Stimulated activated effector memory CD8-positive, alpha-beta T cell treated with anti-CD3 and anti-CD28 coated beads, Interleukin-12 subunit alpha, Interleukin-12 subunit beta, amount 100 ng/mL, for 72 hours (primary cell): ENCODE measurements around the gene SPCS3.

Experiments used
- ATAC-seq: fragments of 150-1000 bp; cut with Tn5 transposase; 2 replicates; pipeline ENCODE4 v1.10.0; 2021
- DNase-seq, 2 donors: peaks; one replicate each; pipeline ENCODE4 v3.0.0; 2021 to 2022; ENCODE audit warnings: low spot score in 2 of 2
- H3K27ac Mint-ChIP-seq: one replicate; pipeline ENCODE4 v1.8.0; 2022; ENCODE audit warnings: mild to moderate bottlenecking, mixed read lengths
- H3K36me3 Mint-ChIP-seq: one replicate; pipeline ENCODE4 v1.8.0; 2022; ENCODE audit warnings: mild to moderate bottlenecking, mixed read lengths
- H3K4me1 Mint-ChIP-seq: one replicate; pipeline ENCODE4 v1.8.0; 2022; ENCODE audit warnings: mixed read lengths
- H3K4me3 Mint-ChIP-seq: one replicate; pipeline ENCODE4 v1.8.0; 2022; ENCODE audit warnings: mild to moderate bottlenecking, mixed read lengths
- H3K9me3 Mint-ChIP-seq: one replicate; pipeline ENCODE4 v1.8.0; 2022; ENCODE audit warnings: mixed read lengths

Gene SPCS3

DNA sequence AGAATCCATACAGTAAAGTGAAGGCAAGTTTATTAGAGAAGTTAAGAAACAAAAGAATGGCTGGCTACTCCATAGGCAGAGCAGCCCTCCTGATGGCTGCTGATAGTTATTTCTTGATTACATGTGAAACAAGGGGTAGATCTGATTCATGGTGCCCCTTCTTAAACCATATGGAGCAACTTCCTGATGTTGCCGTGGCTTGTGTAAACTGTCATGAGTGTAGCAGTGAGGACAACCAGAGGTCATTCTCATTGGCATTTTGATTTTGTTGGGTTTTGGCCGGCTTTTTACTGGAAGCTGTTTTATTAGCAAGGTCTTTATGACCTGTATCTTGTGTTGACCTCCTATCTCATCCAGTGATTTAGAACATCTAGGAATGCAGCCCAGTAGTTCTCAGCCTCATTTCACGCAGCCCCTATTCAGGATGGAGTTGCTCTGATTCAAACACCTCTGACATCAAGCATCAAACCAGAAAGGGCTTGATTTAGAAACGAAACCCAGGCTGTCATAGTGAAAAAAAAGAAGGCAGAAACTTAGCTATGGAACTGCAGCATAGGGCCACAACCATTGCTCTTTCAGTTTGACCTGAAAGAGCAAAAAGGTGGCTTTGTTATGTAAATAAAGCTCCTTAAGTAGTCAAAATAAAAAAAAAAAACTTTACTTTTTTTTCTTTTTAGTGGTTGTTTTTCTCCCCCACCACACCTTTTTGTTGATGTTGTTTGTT lies 37.8 kb downstream of the SPCS3 start:
- H3K4me3 Mint-ChIP-seq = no peak overlapping the region
- no peaks in the 10 kb centered on the region for H3K4me1 Mint-ChIP-seq
- H3K36me3 Mint-ChIP-seq = no peaks in the 10 kb centered on the region
- no peak for DNase-seq
- ATAC-seq = peak; percentile 64
- no peaks in the 10 kb centered on the region for H3K9me3 Mint-ChIP-seq
- no peak overlapping the region for H3K27ac Mint-ChIP-seq

DNA sequence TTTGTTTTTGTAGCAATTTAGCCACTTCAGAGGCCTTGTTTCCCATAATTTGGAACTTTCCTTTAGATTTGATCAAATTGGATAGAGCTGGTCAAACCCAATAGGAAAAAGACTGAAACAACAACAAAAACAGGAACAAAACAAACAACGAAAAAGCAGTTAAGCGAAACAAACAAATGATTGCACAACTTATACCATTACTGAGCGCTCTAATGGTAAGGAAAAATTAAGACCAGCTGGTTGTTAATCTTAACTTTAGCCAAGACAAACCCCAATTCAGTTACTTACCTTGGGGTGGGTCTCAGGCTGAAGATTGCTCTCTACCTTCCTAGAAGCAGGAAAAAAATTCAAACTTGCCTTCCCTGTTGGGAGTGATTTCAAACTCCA lies 38.3 kb downstream of the SPCS3 start:
- no peaks in the 10 kb centered on the region for H3K9me3 Mint-ChIP-seq
- H3K4me3 Mint-ChIP-seq = no peak overlapping the region
- DNase-seq = no peak
- H3K4me1 Mint-ChIP-seq = no peaks in the 10 kb centered on the region
- ATAC-seq = no peak
- no peaks in the 10 kb centered on the region for H3K36me3 Mint-ChIP-seq
- no peak overlapping the region for H3K27ac Mint-ChIP-seq

DNA sequence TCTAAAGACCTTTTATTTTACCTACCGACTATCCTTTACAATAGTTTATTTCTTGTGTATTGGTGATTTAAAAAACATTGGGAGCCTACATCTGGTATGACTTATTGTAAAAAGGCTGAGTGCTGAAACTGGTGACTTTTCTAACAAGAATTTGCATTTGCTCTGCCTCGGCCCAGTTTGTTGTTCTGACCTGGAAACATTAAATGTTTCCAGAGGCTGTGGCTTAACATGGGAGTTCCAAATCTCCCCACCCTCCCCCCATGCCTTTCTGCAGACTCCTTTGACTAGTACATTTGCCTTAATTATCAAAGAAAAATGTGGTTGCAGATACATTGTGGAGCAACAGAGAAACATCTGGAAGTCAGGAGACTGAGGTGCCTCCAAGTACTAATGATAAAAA lies 39.8 kb downstream of the SPCS3 start:
- Mint-ChIP-seq H3K4me1 (no peaks in the 10 kb centered on the region), H3K4me3 (no peak overlapping the region), H3K36me3 (no peaks in the 10 kb centered on the region), H3K27ac (no peak overlapping the region), H3K9me3 (no peaks in the 10 kb centered on the region)
- no peak for DNase-seq
- ATAC-seq = no peak

DNA sequence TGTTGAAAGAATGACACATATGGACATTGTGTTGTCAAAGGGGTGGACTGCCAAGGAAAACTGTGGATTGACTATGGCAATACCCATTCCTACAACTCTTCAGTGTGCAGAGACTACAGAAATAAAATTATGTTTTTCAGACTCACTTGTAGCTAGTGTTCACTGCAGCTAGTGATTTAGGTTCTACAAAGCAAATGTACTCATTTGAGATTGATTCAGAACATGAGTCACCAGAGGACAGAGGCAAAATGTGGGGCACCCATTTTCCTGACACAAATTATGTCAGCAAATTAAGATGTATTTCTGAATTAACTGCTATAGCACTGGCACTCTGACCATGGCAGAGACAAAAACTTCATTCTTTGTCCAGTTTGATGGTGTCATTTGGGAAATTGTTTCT lies 40.7 kb downstream of the SPCS3 start:
- ATAC-seq (peak; percentile 45), DNase-seq (no peak)
- Mint-ChIP-seq H3K9me3 (no peaks in the 10 kb centered on the region), H3K4me3 (no peak overlapping the region), H3K4me1 (no peaks in the 10 kb centered on the region), H3K27ac (no peak overlapping the region), H3K36me3 (no peaks in the 10 kb centered on the region)

DNA sequence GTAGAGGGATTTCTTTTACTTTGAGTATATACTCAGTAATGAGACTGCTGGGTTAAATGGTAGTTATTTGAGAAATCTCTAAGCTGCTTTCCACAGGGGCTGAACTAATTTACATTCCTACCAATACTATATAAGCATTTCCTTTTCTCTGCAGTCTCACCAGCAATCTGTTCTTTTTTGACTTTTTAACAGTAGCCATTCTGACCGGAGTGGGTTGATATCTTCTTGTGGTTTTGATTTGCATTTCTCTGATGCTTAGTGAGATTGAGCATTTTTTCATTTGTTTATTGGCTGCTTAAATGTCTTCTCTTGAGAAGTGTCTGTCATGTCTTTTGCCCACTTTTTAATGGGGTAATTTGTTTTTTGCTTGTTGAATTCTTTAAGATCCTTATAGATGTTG lies 43.3 kb downstream of the SPCS3 start:
- H3K27ac Mint-ChIP-seq = no peak overlapping the region
- no peak overlapping the region for H3K4me3 Mint-ChIP-seq
- ATAC-seq (no peak), DNase-seq (no peak)
- H3K9me3 Mint-ChIP-seq = peaks cover 11% of the 10 kb centered on the region
- no peaks in the 10 kb centered on the region for H3K36me3 Mint-ChIP-seq
- H3K4me1 Mint-ChIP-seq = no peaks in the 10 kb centered on the region

DNA sequence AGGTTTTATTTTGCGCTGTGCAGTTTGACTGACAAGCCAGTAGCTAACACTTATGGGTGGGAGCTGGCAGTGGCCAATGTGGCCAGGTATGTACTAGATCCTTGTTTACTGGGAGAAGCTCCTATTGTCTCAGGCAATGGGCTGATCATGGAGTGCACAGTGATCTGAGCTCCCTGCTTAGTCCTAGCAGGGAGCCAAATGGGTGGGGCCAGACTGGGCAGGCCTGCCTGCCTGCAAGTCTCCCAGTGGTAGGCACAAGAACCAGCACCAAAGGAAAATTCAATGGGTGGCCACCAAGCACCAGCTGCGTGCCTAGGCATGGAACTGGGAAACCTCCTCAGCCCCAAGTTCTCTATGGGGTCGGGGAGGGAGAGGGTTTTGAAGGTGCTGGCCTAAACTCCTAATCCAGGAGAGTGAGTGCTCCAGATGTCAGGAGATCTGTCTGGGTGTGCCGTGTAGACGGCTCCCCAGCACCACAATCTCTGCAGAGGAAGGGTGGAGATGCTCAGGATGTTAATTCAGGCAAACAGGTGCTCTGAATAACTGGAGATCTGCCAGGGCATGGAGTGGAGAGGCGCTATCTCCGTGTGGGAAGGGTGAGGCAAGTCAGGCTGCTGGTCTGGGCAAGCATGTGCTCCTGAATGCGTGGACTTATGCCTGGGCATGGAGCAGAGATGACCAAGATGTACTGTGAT lies 48.2 kb downstream of the SPCS3 start:
- DNase-seq (no peak), ATAC-seq (no peak)
- no peak overlapping the region for H3K4me3 Mint-ChIP-seq
- peaks cover 11% of the 10 kb centered on the region for H3K9me3 Mint-ChIP-seq
- H3K27ac Mint-ChIP-seq = no peak overlapping the region
- H3K36me3 Mint-ChIP-seq = no peaks in the 10 kb centered on the region
- no peaks in the 10 kb centered on the region for H3K4me1 Mint-ChIP-seq

DNA sequence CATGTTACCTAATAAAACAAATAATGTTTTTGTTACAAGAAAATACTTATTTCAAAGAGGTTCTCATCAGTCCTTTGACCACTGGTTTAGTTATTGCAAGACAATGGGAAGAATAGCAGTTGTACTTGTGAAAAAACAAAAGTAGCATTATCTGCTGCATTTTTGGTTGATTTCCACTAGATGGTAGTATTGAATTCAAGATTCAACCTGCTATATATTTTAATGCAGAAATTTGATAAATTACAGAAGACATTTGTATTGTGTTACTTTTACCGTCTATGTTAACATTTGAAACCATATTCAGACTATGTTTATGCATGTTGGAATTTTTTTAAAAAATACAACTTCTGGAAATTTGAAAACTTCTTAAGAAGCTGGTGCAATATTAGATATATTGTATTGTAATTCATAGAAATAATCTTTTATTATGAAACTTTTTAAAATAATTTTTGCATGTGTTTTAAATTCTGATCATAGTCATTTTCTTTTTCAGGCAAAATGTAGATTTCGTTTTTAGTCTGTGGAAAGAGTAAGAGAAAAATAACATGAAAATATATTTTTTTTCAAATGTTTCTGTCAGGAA lies 56.4 kb downstream of the SPCS3 start:
- ATAC-seq = no peak
- Mint-ChIP-seq H3K4me3 (no peak overlapping the region), H3K9me3 (no peaks in the 10 kb centered on the region), H3K27ac (no peak overlapping the region), H3K36me3 (no peaks in the 10 kb centered on the region), H3K4me1 (no peaks in the 10 kb centered on the region)
- no peak for DNase-seq

DNA sequence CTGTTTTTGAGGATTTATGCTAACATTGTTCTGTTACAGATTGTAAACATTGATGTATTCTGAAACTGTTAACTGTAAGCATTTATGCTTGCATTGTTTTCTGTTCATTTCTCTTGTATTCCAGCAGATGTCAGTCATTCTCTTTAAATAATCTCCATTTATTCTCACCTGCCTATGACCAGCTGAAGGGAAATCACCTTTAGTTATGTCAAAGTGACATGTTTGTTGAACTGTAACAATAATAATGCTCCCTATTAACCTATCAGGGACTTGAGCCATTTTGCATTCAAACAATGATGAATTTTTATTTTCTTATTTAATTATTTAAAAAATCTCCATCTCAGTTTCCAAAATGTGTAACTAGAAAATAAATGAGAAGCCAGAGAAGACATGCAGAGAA lies 58.0 kb downstream of the SPCS3 start:
- DNase-seq (no peak), ATAC-seq (no peak)
- H3K4me1 Mint-ChIP-seq = no peaks in the 10 kb centered on the region
- H3K4me3 Mint-ChIP-seq = no peak overlapping the region
- H3K36me3 Mint-ChIP-seq = no peaks in the 10 kb centered on the region
- no peaks in the 10 kb centered on the region for H3K9me3 Mint-ChIP-seq
- no peak overlapping the region for H3K27ac Mint-ChIP-seq

DNA sequence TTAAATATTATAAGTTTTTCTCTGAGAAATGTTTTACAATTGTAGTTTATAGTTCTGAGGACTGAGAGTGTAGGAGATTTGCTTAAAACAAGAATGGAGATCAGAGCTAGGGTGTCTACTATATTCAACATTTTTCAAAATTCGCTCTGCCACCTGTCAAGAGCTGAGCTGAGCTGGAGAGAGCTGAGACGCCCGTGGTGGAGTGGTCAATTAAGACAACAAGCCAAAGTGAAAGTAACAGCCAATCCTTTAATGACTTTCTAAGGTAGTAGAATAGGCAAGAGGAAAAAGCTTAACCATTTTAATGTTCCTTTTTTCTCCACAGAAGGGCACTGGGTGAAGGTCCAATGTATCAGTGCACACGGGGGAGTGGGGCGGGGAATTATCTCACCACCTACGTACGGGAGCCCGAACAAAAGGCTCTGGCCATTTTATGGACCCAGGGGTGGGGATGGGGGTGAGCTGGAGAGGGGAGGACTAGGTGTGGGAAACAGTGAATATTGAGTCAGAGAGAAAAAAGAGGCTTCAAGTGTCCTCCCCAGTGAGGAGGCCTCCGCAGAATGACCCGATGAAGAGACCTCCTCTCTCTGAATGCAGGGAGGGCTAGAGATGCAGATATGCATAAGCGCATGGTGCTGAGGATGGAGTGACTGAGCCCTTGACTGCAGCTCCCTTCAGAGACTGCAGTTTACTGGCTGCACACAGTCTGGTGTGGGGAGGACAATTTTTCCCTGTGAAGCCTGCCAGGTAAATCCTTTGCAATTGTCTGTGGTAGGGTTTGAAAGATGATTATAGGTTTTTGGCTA lies 60.8 kb downstream of the SPCS3 start:
- DNase-seq (no peak), ATAC-seq (peak; percentile 36)
- Mint-ChIP-seq H3K36me3 (no peaks in the 10 kb centered on the region), H3K4me1 (no peaks in the 10 kb centered on the region), H3K9me3 (no peaks in the 10 kb centered on the region), H3K4me3 (no peak overlapping the region), H3K27ac (no peak overlapping the region)
